ENCODE results near the gene ARHGEF35.
"Not testable (repeated sequence)": the region's sequence is repeated elsewhere in the genome, so short reads cannot be mapped to it uniquely, and the experiment has no call there.

The ARHGEF35 gene

GRCh38 chr7:144217200-144217599 lies 21.6 kb upstream of the ARHGEF35 start:
- H3K4me2 ChIP-seq (ENCODE audit: low read length); H3K4me3 ChIP-seq (ENCODE audit: low read length); H3K27me3 ChIP-seq (ENCODE audit: control insufficient read depth, insufficient read depth, low read length); H3K36me3 ChIP-seq (ENCODE audit: insufficient read depth, low read length); H3K4me1 ChIP-seq (ENCODE audit: control insufficient read depth, insufficient read depth, low read length); H3K9me3 ChIP-seq (replicated peaks; ENCODE audit: low read length); H3K9ac ChIP-seq (ENCODE audit: low read depth, low read length): not testable (repeated sequence)

- not testable (repeated sequence) for H3K9me3 ChIP-seq (replicated peaks; ENCODE audit: low read length); H3K4me3 ChIP-seq (ENCODE audit: low read length); H3K36me3 ChIP-seq (ENCODE audit: insufficient read depth, low read length); H3K9ac ChIP-seq (ENCODE audit: low read depth, low read length); H3K4me2 ChIP-seq (ENCODE audit: low read length); H3K4me1 ChIP-seq (ENCODE audit: control insufficient read depth, insufficient read depth, low read length); H3K27me3 ChIP-seq (ENCODE audit: control insufficient read depth, insufficient read depth, low read length)
These were observed 9.7 kb upstream of the ARHGEF35 start for GRCh38 chr7:144205306-144205705.

DNA sequence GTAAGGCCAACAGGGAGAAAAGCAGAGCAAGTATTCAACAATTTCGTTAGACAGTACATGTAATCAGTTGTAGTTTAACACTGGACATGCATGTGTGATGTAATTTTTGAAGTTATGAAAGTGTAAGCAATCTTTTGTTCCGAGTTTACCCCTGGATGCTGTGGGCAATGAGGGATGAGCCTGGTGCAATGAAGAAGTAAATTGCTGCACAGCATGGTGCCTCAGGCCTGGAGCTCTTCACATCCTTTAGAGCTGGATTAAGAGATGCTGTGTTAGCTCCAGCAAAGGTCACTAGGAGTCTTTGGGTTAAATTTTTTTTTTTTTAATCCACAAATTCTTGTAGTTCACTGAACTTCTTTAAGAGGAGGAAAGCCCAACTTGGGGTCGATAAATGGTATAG lies 7.5 kb upstream of the ARHGEF35 start:
- H3K4me1 ChIP-seq (ENCODE audit: control insufficient read depth, insufficient read depth, low read length); H3K9me3 ChIP-seq (replicated peaks; ENCODE audit: low read length); H3K36me3 ChIP-seq (ENCODE audit: insufficient read depth, low read length); H3K9ac ChIP-seq (ENCODE audit: low read depth, low read length); H3K4me3 ChIP-seq (ENCODE audit: low read length); H3K27me3 ChIP-seq (ENCODE audit: control insufficient read depth, insufficient read depth, low read length); H3K4me2 ChIP-seq (ENCODE audit: low read length): not testable (repeated sequence)

GRCh38 chr7:144201978-144202377 lies 6.3 kb upstream of the ARHGEF35 start:
- H3K4me2 ChIP-seq (ENCODE audit: low read length); H3K36me3 ChIP-seq (ENCODE audit: insufficient read depth, low read length); H3K4me3 ChIP-seq (ENCODE audit: low read length); H3K9me3 ChIP-seq (replicated peaks; ENCODE audit: low read length); H3K9ac ChIP-seq (ENCODE audit: low read depth, low read length); H3K27me3 ChIP-seq (ENCODE audit: control insufficient read depth, insufficient read depth, low read length); H3K4me1 ChIP-seq (ENCODE audit: control insufficient read depth, insufficient read depth, low read length): not testable (repeated sequence)

DNA sequence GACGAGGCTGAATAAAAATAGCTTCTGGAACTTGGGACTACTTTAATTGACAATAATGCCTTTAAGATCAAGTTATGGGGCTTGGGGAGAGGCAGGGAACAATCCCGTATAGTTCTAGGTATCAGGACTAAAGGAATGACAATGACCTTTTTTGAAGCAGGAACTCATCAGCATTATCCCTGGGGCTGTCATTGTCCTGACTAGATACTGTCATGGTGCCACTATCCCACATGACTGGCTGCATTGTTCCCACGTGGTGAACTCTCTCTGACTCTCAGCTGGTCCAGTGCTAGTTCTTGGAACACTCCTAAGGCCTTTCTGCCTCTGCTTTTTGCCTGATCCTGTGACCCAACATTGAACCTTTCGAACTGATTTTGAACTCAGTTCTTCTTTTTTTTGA lies 3.3 kb upstream of the ARHGEF35 start:
- H3K36me3 ChIP-seq (ENCODE audit: insufficient read depth, low read length); H3K9ac ChIP-seq (ENCODE audit: low read depth, low read length); H3K4me2 ChIP-seq (ENCODE audit: low read length); H3K27me3 ChIP-seq (ENCODE audit: control insufficient read depth, insufficient read depth, low read length); H3K9me3 ChIP-seq (replicated peaks; ENCODE audit: low read length); H3K4me1 ChIP-seq (ENCODE audit: control insufficient read depth, insufficient read depth, low read length); H3K4me3 ChIP-seq (ENCODE audit: low read length): not testable (repeated sequence)

GRCh38 chr7:144194453-144194852 lies 1.2 kb downstream of the ARHGEF35 start:
- H3K36me3 ChIP-seq (ENCODE audit: insufficient read depth, low read length); H3K27me3 ChIP-seq (ENCODE audit: control insufficient read depth, insufficient read depth, low read length); H3K9ac ChIP-seq (ENCODE audit: low read depth, low read length); H3K4me2 ChIP-seq (ENCODE audit: low read length); H3K9me3 ChIP-seq (replicated peaks; ENCODE audit: low read length); H3K4me1 ChIP-seq (ENCODE audit: control insufficient read depth, insufficient read depth, low read length); H3K4me3 ChIP-seq (ENCODE audit: low read length): not testable (repeated sequence)

DNA sequence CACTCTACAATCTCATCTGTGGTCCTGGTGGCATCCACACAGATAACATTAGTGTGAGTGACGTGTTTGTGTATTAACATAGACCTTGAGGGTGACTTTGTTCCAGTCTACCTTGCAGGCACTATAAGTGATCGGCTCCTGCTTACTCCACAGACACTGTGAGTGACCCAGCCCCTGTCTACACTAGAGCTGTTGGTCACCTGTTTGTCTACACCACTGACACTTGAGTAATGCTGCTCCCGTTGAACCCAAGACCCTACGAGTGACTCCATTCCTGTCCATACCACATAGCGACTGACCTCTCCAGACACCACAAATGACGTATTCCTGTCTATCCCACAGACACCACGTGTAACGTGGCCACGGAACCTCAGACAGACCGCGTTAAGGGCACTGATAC lies 1.9 kb downstream of the ARHGEF35 start:
- H3K4me1 ChIP-seq (ENCODE audit: control insufficient read depth, insufficient read depth, low read length); H3K27me3 ChIP-seq (ENCODE audit: control insufficient read depth, insufficient read depth, low read length); H3K9ac ChIP-seq (ENCODE audit: low read depth, low read length); H3K4me3 ChIP-seq (ENCODE audit: low read length); H3K4me2 ChIP-seq (ENCODE audit: low read length); H3K36me3 ChIP-seq (ENCODE audit: insufficient read depth, low read length); H3K9me3 ChIP-seq (replicated peaks; ENCODE audit: low read length): not testable (repeated sequence)

- not testable (repeated sequence) for H3K4me2 ChIP-seq (ENCODE audit: low read length); H3K4me1 ChIP-seq (ENCODE audit: control insufficient read depth, insufficient read depth, low read length); H3K36me3 ChIP-seq (ENCODE audit: insufficient read depth, low read length); H3K27me3 ChIP-seq (ENCODE audit: control insufficient read depth, insufficient read depth, low read length); H3K4me3 ChIP-seq (ENCODE audit: low read length); H3K9me3 ChIP-seq (replicated peaks; ENCODE audit: low read length); H3K9ac ChIP-seq (ENCODE audit: low read depth, low read length)
These were observed 7.0 kb downstream of the ARHGEF35 start for GRCh38 chr7:144188578-144189171.

- H3K36me3 ChIP-seq (ENCODE audit: insufficient read depth, low read length); H3K9me3 ChIP-seq (replicated peaks; ENCODE audit: low read length); H3K4me1 ChIP-seq (ENCODE audit: control insufficient read depth, insufficient read depth, low read length); H3K27me3 ChIP-seq (ENCODE audit: control insufficient read depth, insufficient read depth, low read length); H3K4me2 ChIP-seq (ENCODE audit: low read length); H3K4me3 ChIP-seq (ENCODE audit: low read length); H3K9ac ChIP-seq (ENCODE audit: low read depth, low read length): not testable (repeated sequence)
These were observed 7.8 kb downstream of the ARHGEF35 start for GRCh38 chr7:144187848-144188247.

GRCh38 chr7:144183166-144183565 lies 12.5 kb downstream of the ARHGEF35 start, which contains the start of gene CTAGE4:
Gene CTAGE4, plus strand, starts transcription at chr7:144183466. Its CDS starts 38 bp downstream, at chr7:144183504.
- H3K27me3 ChIP-seq (ENCODE audit: control insufficient read depth, insufficient read depth, low read length); H3K4me3 ChIP-seq (ENCODE audit: low read length); H3K4me2 ChIP-seq (ENCODE audit: low read length); H3K9ac ChIP-seq (ENCODE audit: low read depth, low read length); H3K9me3 ChIP-seq (replicated peaks; ENCODE audit: low read length); H3K4me1 ChIP-seq (ENCODE audit: control insufficient read depth, insufficient read depth, low read length); H3K36me3 ChIP-seq (ENCODE audit: insufficient read depth, low read length): not testable (repeated sequence)

GRCh38 chr7:144179165-144179479 lies 16.5 kb downstream of the ARHGEF35 start:
- not testable (repeated sequence) for H3K4me2 ChIP-seq (ENCODE audit: low read length); H3K4me3 ChIP-seq (ENCODE audit: low read length); H3K4me1 ChIP-seq (ENCODE audit: control insufficient read depth, insufficient read depth, low read length); H3K27me3 ChIP-seq (ENCODE audit: control insufficient read depth, insufficient read depth, low read length); H3K36me3 ChIP-seq (ENCODE audit: insufficient read depth, low read length); H3K9me3 ChIP-seq (replicated peaks; ENCODE audit: low read length); H3K9ac ChIP-seq (ENCODE audit: low read depth, low read length)

DNA sequence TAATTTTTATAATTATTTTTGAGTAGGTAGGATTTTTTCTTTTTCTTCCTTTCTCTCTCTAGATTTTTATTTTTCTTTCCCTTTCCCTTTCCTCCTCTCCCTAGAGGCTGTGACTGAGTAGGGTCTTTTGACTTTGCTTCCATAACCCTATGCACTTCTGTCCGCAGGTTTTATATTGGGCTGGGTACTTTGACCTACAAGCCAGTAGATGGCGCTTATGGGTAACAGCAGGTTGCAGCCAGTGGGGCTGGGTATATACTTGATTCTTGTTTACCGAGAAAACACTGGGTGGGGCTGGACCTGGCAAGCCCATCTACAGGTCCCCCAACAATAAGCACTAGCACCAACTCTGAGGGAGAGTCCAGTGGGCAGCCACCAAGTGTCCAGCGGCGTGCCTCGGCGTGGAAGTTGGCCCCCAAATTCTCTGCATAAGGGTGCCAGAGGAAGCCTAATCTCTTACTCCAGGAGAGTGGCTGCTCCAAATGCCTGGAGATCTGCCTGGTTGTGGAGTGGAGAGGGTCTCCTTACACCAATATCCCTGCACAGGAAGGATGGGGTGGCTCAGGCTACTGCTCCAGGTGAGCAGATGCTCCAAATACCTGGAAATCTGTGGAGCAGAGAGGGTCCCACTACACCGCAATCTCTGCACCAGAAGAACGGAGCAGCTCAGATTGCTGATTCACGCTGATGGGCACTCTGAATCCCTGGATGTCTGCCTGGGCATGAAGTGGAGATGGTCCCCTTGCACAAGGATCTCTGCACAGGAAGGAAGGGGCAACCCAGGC lies 17.1 kb downstream of the ARHGEF35 start:
- H3K36me3 ChIP-seq (ENCODE audit: insufficient read depth, low read length); H3K4me1 ChIP-seq (ENCODE audit: control insufficient read depth, insufficient read depth, low read length); H3K4me2 ChIP-seq (ENCODE audit: low read length); H3K4me3 ChIP-seq (ENCODE audit: low read length); H3K27me3 ChIP-seq (ENCODE audit: control insufficient read depth, insufficient read depth, low read length); H3K9ac ChIP-seq (ENCODE audit: low read depth, low read length); H3K9me3 ChIP-seq (replicated peaks; ENCODE audit: low read length): not testable (repeated sequence)

Data from skeletal muscle satellite cell (primary cell).